B cell (primary cell): ENCODE measurements around the gene NHLRC3. TPM values are rescaled to one million over a fixed set of nuclear protein-coding genes. Genes with fewer than 3 reads are reported as not detected.

Experiments
- ATAC-seq: fragments of 200-7000 bp; cut with Tn5 transposase; one replicate; pipeline ENCODE4 v1.10.0; 2021; ENCODE audit warnings: low read depth, mild to moderate bottlenecking, moderate number of reproducible peaks, moderate library complexity
- CTCF ChIA-PET: fragments of 350-600 bp; sonication (Branson Sonifier 250); formaldehyde crosslinking; loops from one replicate; lab custom pipeline; 2021; ENCODE audit warnings: antibody characterized with exemption, inconsistent platforms; lab: Charles Lee
- POLR2A ChIA-PET: fragments of 350-600 bp; sonication (Branson Sonifier 250); formaldehyde crosslinking; loops from one replicate; lab custom pipeline; 2021; ENCODE audit warnings: antibody characterized with exemption; lab: Charles Lee
- DNase-seq: peaks from one replicate; pipeline ENCODE4 v3.0.0; 2013
- H2AFZ ChIP-seq: 2 replicates; pipeline ENCODE4 v1.6.1; 2012; ENCODE audit warnings: mild to moderate bottlenecking, low read depth, low read length; ENCODE audit not compliant: insufficient read depth, poor library complexity, severe bottlenecking
- H3K27ac ChIP-seq, 2 donors: 1 replicate in 1 of 2; 2 replicates in 1 of 2; pipeline ENCODE4 v1.5.1; 2012 to 2013; ENCODE audit warnings: low read length in 2 of 2, mild to moderate bottlenecking in 2 of 2, moderate library complexity in 1 of 2
- H3K27me3 ChIP-seq, 4 experiments: fragments of 200-600 bp in 1 of 4; sonication (generic) in 1 of 4; replicated peaks in 1 of 4; 1 replicate in 2 of 4; 2 replicates in 2 of 4; pipeline versions ENCODE4 v1.6.1 to v1.7.0; 2013 to 2016; ENCODE audit warnings: low read length in 3 of 4, mild to moderate bottlenecking in 2 of 4, mixed read lengths in 1 of 4, moderate library complexity in 1 of 4; ENCODE audit not compliant: insufficient read depth in 4 of 4, control insufficient read depth in 3 of 4; ENCODE audit errors: control extremely low read depth in 1 of 4
- H3K36me3 ChIP-seq, 2 experiments: replicated peaks in 1 of 2; 1 replicate in 1 of 2; 2 replicates in 1 of 2; pipeline versions ENCODE4 v1.6.1 to v1.7.1; 2013; ENCODE audit warnings: low read length in 1 of 2; ENCODE audit not compliant: insufficient read depth in 2 of 2, control insufficient read depth in 1 of 2; ENCODE audit errors: control extremely low read depth in 1 of 2, extremely low read depth in 1 of 2
- H3K4me1 ChIP-seq, 2 donors: fragments of 200-600 bp in 1 of 2; sonication (generic) in 1 of 2; 1 replicate in 1 of 2; 2 replicates in 1 of 2; pipeline versions ENCODE4 v1.5.1 to v1.6.1; 2013 to 2017; ENCODE audit warnings: low read length in 2 of 2; ENCODE audit not compliant: control insufficient read depth in 2 of 2, insufficient read depth in 2 of 2
- H3K4me2 ChIP-seq: replicated peaks from 2 replicates; pipeline ENCODE3; 2012; ENCODE audit warnings: mild to moderate bottlenecking, low read depth, low read length; ENCODE audit not compliant: poor library complexity, severe bottlenecking
- H3K4me3 ChIP-seq, 5 experiments: fragments of 200-600 bp in 1 of 5; sonication (generic) in 1 of 5; 1 replicate in 3 of 5; 2 replicates in 2 of 5; pipeline versions ENCODE4 v1.5.1 to v1.7.0; 2011 to 2016; ENCODE audit warnings: low read length in 4 of 5, mild to moderate bottlenecking in 4 of 5, low read depth in 2 of 5, control low read depth in 1 of 5, moderate library complexity in 1 of 5; ENCODE audit not compliant: insufficient read depth in 1 of 5; ENCODE audit errors: control extremely low read depth in 1 of 5, extremely low read depth in 1 of 5
- H3K79me2 ChIP-seq: fragments of 200-600 bp; sonication (generic); one replicate; pipeline ENCODE4 v1.6.0; 2016; ENCODE audit warnings: low read length; ENCODE audit not compliant: control insufficient read depth, insufficient read depth
- H3K9ac ChIP-seq: fragments of 200-600 bp; sonication (generic); 2 replicates; pipeline ENCODE4 v1.6.1; 2017; ENCODE audit warnings: mild to moderate bottlenecking, low read length, moderate library complexity
- H3K9me3 ChIP-seq, 3 donors: one replicate each; pipeline versions ENCODE4 v1.6.1 to v1.7.1; 2013; ENCODE audit warnings: low read length in 2 of 3; ENCODE audit not compliant: control insufficient read depth in 2 of 3, insufficient read depth in 1 of 3; ENCODE audit errors: control extremely low read depth in 1 of 3
- H4K20me1 ChIP-seq: 2 replicates; pipeline ENCODE4 v1.6.0; 2012; ENCODE audit warnings: mild to moderate bottlenecking, low read length; ENCODE audit not compliant: insufficient read depth, control insufficient read depth, poor library complexity, severe bottlenecking
- H3K27ac Mint-ChIP-seq: one replicate; pipeline ENCODE4 v1.8.0; 2021; ENCODE audit warnings: mixed read lengths
- H3K27me3 Mint-ChIP-seq: one replicate; pipeline ENCODE4 v1.8.0; 2021; ENCODE audit warnings: mixed read lengths
- H3K4me1 Mint-ChIP-seq: one replicate; pipeline ENCODE4 v1.8.0; 2021; ENCODE audit warnings: mixed read lengths
- H3K4me3 Mint-ChIP-seq: one replicate; pipeline ENCODE4 v1.8.0; 2021; ENCODE audit warnings: mixed read lengths
- H3K9me3 Mint-ChIP-seq: one replicate; pipeline ENCODE4 v1.8.0; 2022; ENCODE audit warnings: mixed read lengths; ENCODE audit not compliant: insufficient read depth
- CTCF ChIP-seq: fragments of 200-600 bp; IDR thresholded peaks from one replicate; pipeline ENCODE4 v1.8.0; 2022; ENCODE audit warnings: antibody characterized with exemption, mild to moderate bottlenecking
- EZH2 ChIP-seq: IDR thresholded peaks from 2 replicates; pipeline ENCODE4 v1.6.1; 2012; ENCODE audit warnings: borderline replicate concordance, low read depth, mild to moderate bottlenecking, moderate library complexity, low read length; ENCODE audit not compliant: insufficient read depth, poor library complexity, severe bottlenecking
- WGBS: methylation state at CpG from one replicate; pipeline ENCODE4 v1.1.5; 2013; ENCODE audit warnings: missing lambda C conversion rate; ENCODE audit not compliant: insufficient coverage; 5-methylcytosine and 5-hydroxymethylcytosine counted together
- intact Hi-C: fragments of 100-400 bp; cut with micrococcal nuclease; formaldehyde crosslinking; loops from one replicate; pipeline ENCODE4 v1.10.0; 2022
- polyA plus RNA-seq: library from polyadenylated mRNA; depleted of rRNA; stranded (reverse); fragments of >200 nt; gene quantifications from 2 replicates; pipeline ENCODE4 v1.2.3, GENCODE V29; 2012
- total RNA-seq, 2 donors: library from RNA; stranded (reverse); fragments of 120-200 nt in 1 of 2; gene quantifications; 1 replicate in 1 of 2; 2 replicates in 1 of 2; pipeline versions ENCODE4 v1.2.3 to v1.2.4, GENCODE V29; 2013 to 2022

The NHLRC3 gene
- total and polyA plus RNA-seq, 2 donors (not counting 1 experiment from before 2014, with no cell fraction given): 11.7 to 38.8 TPM

GRCh38 chr13:39052944-39053343 is 14.7 kb downstream of the NHLRC3 start:
- no peak for TF ChIP-seq EZH2
- TF ChIP-seq CTCF: no peak
- H2AFZ ChIP-seq: no peak overlapping the region
- Mint-ChIP-seq H3K27me3 (no peaks in the 10 kb centered on the region), H3K4me3 (no peak overlapping the region), H3K27ac (no peak overlapping the region), H3K4me1 (peaks cover 14% of the 10 kb centered on the region), H3K9me3 (no peaks in the 10 kb centered on the region)
- H3K4me1 ChIP-seq: no peaks in the 10 kb centered on the region
- intact Hi-C loops: no loop called here
- CTCF ChIA-PET: interaction anchor here (0.9 to 1.4 kb wide), 2 partner anchors 559 to 566 kb away, joined by 3 to 5 read pairs; no protein-coding TSS in a partner anchor
- 89% methylated on average over 3 of the region's 6 CpGs for WGBS
- POLR2A ChIA-PET: no interaction called here
- no peak overlapping the region for H3K9ac ChIP-seq
- H3K79me2 ChIP-seq: no peaks in the 10 kb centered on the region
- H3K9me3 ChIP-seq: no peaks in the 10 kb centered on the region
- no peak overlapping the region for H3K4me2 ChIP-seq
- H4K20me1 ChIP-seq: no peaks in the 10 kb centered on the region
- peaks cover 1 to 6% of the 10 kb centered on the region in 2 experiments for H3K36me3 ChIP-seq
- no peak for ATAC-seq
- no peak for DNase-seq
- no peak overlapping the region for H3K4me3 ChIP-seq
- no peaks in the 10 kb centered on the region for H3K27me3 ChIP-seq
- no peak overlapping the region for H3K27ac ChIP-seq

- H3K36me3 ChIP-seq: peaks cover 0 to 1% of the 10 kb centered on the region in 2 experiments
- H2AFZ ChIP-seq: no peak overlapping the region
- no peaks in the 10 kb centered on the region for H3K4me1 ChIP-seq
- H3K4me3 Mint-ChIP-seq: no peak overlapping the region
- DNase-seq: no peak
- no peak overlapping the region for H3K27ac ChIP-seq
- no peaks in the 10 kb centered on the region for H4K20me1 ChIP-seq
- no peak overlapping the region for H3K27ac Mint-ChIP-seq
- no peak for ATAC-seq
- no peaks in the 10 kb centered on the region for H3K27me3 Mint-ChIP-seq
- H3K4me3 ChIP-seq: no peak overlapping the region
- H3K4me2 ChIP-seq: no peak overlapping the region
- H3K79me2 ChIP-seq: peaks cover 6% of the 10 kb centered on the region
- peaks cover 21% of the 10 kb centered on the region for H3K4me1 Mint-ChIP-seq
- CTCF ChIA-PET: no interaction called here
- H3K27me3 ChIP-seq: no peaks in the 10 kb centered on the region
- intact Hi-C loops: no loop called here
- H3K9me3 Mint-ChIP-seq: no peaks in the 10 kb centered on the region
- TF ChIP-seq CTCF (no peak), EZH2 (no peak)
- POLR2A ChIA-PET: no interaction called here
- no peaks in the 10 kb centered on the region for H3K9me3 ChIP-seq
- no CpG with 5 or more reads among the region's 3 CpGs for WGBS
- no peak overlapping the region for H3K9ac ChIP-seq
Measured at GRCh38 chr13:39054112-39054511, 15.9 kb downstream of the NHLRC3 start.
